GM19467 (cell line): ENCODE data around the gene IGFN1.

Experiments
- ATAC-seq: cut with Tn5 transposase; IDR thresholded peaks from one replicate; pipeline ENCODE4 v1.9.1; 2021; ENCODE audit warnings: mild to moderate bottlenecking, moderate library complexity; ENCODE audit not compliant: unreplicated experiment

IGFN1 gene

GRCh38 chr1:201215531-201216357, 25.1 kb downstream of the IGFN1 start:
- ATAC-seq, result no peak

GRCh38 chr1:201216395-201217085, 25.9 kb downstream of the IGFN1 start:
- ATAC-seq, result no peak

DNA sequence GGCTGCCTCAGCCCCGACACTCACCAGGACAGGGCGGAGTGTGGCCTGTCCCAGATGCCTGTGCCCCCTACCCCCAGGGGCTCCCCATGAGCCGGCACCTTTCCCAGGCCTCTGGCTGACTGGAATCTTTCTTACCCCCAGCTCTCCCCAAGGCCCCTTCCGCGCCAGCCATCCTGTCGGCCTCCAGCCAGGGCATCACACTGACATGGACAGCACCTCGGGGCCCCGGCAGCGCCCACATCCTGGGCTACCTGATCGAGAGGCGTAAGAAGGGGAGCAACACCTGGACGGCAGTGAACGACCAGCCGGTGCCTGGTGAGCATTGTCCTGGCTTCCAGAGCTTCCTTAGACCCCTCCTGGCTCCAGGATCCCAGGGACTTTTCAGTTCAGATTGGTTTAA, 26.5 kb downstream of the IGFN1 start:
- ATAC-seq, result no peak

- ATAC-seq, result no peak
Measured at GRCh38 chr1:201217851-201218250, 27.2 kb downstream of the IGFN1 start.

- no peak for ATAC-seq
Measured at GRCh38 chr1:201218409-201218808, 27.8 kb downstream of the IGFN1 start.

GRCh38 chr1:201219481-201220387, 29.1 kb downstream of the IGFN1 start:
- ATAC-seq, result no peak

GRCh38 chr1:201220388-201220715, 29.7 kb downstream of the IGFN1 start:
- ATAC-seq, result no peak

GRCh38 chr1:201221201-201221846, 30.7 kb downstream of the IGFN1 start:
- no peak for ATAC-seq

- no peak for ATAC-seq
Measured at GRCh38 chr1:201222125-201222524, 31.5 kb downstream of the IGFN1 start.

GRCh38 chr1:201223852-201224665, 33.4 kb downstream of the IGFN1 start:
- ATAC-seq, result no peak

DNA sequence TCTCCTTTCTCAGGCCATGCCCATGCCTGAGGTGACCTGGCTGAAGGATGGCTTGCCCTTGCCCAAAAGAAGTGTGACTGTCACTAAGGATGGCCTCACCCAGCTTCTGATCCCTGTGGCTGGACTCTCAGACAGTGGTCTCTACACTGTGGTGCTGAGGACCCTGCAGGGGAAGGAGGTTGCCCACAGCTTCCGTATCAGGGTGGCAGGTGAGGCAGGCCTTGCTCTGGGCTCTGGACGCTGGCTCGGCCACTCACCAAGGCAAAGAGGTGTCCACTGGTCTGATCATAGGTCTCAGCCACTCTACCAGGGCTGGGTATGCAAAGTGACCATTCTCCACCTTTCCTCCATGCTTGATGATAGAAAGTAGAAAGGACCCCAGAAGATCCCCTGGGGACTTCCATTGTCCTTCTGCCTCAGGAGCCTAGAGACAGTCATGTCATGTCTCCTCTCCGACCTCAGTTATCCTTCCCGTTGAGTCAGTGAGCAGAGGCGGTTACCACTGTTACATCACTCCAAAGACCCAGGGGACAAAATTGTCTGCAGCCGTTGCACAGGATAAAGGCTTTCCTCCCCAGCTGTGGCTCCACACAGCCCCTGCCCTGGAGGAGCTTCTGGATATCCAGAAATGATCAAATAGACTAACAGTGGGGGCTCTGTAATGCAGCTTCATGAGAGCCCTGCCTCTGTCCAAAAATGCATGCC, 34.2 kb downstream of the IGFN1 start:
- no peak for ATAC-seq

- no peak for ATAC-seq
Measured at GRCh38 chr1:201226178-201226514, 35.5 kb downstream of the IGFN1 start.

DNA sequence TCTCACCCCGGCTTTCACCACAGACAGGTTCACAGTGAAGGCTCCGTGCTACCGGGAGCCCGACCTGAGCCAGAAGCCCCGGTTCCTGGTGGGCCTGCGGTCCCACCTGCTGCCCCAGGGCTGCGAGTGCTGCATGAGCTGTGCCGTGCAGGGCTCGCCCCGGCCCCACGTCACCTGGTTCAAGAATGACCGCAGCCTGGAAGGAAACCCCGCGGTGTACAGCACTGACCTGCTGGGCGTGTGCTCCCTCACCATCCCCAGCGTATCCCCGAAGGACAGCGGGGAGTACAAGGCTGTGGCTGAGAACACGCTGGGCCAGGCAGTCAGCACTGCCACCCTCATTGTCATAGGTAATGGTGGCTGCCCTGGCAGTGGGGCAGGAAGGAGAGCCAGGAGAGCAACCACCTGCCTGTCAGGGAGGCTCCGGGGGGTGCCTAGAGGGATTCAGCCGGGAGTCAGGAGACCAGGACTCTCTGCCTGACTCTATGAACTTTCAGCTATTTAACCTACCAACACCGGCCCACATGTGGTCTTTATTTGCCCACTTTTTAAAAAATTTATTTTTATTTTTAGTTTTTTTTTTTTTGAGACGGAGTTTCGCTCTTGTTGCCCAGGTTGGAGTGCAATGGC, 36.4 kb downstream of the IGFN1 start:
- no peak for ATAC-seq

- no peak for ATAC-seq
Measured at GRCh38 chr1:201228011-201228983, 37.7 kb downstream of the IGFN1 start.

DNA sequence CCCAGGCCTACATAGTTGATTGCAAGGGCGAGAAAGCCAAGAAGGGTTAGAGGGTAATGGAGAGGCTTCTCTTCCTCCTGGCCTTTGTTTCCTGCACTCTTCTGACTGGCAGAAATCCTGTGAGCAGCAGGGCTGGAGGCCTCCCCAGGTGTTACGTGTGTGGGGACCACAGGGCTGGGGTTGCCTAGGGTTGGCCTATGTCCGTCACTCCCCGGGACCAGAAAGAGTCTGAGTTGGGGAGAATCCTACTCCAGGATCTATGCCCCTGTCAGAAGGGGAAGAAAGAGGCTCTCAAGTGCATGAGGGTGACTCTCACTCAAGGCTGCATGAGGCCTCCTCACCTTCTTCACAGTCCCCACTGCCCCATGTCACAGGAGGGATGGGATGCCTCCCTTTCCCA, 38.5 kb downstream of the IGFN1 start:
- ATAC-seq, result no peak

DNA sequence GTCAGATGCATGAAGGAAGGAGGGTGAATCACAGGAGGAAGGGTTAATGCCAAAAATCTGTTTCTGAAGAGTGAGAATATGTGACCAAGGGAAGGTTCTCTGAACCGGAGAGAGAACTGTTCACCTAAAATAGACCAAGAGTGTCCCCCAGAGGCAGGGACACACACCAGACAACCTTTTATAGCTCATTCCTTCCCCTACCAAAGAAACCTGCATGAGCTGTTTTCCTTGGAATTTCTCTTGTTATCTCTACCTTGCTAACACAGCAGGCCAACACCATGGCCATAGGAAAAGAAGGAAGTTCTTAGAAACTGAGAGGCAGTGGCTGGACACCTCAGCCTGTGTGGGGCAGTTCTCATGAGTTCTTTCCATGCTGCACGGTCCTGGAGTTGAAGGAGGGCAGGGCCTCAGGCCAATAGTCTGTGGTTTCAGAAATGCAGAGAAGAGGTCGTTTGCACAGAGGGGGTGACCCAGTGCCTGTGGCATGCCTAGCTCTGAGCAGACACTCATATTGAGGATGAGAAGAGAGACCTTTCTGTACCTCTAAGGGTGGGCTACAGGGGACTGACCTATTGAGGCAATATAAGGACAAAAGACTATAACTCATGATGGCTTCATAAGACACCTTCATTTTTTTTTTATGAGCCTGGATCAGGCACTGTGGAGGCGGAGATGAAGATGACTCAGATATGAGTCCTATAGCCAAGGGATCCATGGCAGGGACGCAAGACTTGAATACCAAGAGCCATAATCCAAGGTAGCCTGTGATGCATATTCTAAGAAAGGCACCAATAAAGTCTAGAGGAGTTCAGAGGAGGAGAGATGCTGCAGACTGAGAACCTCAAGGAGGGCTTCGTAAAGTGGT, 39.4 kb downstream of the IGFN1 start:
- ATAC-seq, result no peak

- no peak for ATAC-seq
Measured at GRCh38 chr1:201230676-201231075, 40.1 kb downstream of the IGFN1 start.
